SU-DHL-6 (cell line): Measurements from ENCODE around the gene EDA.

Source experiments
- H2AFZ ChIP-seq: fragments of 200-600 bp; sonication (generic); 2 replicates; pipeline ENCODE4 v1.6.1; 2014; ENCODE audit warnings: low read depth, mild to moderate bottlenecking, moderate library complexity, mixed read lengths, antibody characterized with exemption, low read length; ENCODE audit not compliant: severe bottlenecking
- H3F3A ChIP-seq: fragments of 200-600 bp; shearing (Covaris generic); 2 replicates; pipeline ENCODE4 v1.6.0; 2016; ENCODE audit warnings: antibody characterized with exemption, mild to moderate bottlenecking; ENCODE audit not compliant: insufficient read depth
- H3K27ac ChIP-seq: fragments of 200-600 bp; sonication (generic); 2 replicates; pipeline ENCODE4 v1.5.1; 2016; ENCODE audit warnings: low read depth, mild to moderate bottlenecking, low read length, moderate library complexity, mixed read lengths
- H3K27me3 ChIP-seq: fragments of 200-600 bp; sonication (generic), shearing (Covaris generic); 2 replicates; pipeline ENCODE4 v1.6.0; 2014; ENCODE audit warnings: mild to moderate bottlenecking, low read length
- H3K36me3 ChIP-seq: fragments of 200-600 bp; sonication (generic); 2 replicates; pipeline ENCODE4 v1.6.1; 2014; ENCODE audit warnings: mild to moderate bottlenecking, low read length, mixed read lengths
- H3K4me2 ChIP-seq: fragments of 300-600, 200-600 bp; shearing (Covaris generic), sonication (generic); 2 replicates; pipeline ENCODE4 v1.6.0; 2014; ENCODE audit warnings: low read length, low read depth, mild to moderate bottlenecking; ENCODE audit not compliant: poor library complexity, severe bottlenecking
- H3K4me3 ChIP-seq: fragments of 200-600 bp; sonication (generic); 2 replicates; pipeline ENCODE4 v1.5.1; 2014; ENCODE audit warnings: antibody characterized with exemption, low read length, mild to moderate bottlenecking, mixed read lengths; ENCODE audit not compliant: insufficient read depth, poor library complexity, severe bottlenecking
- H3K79me2 ChIP-seq: fragments of 200-600 bp; sonication (generic); 2 replicates; pipeline ENCODE4 v1.6.1; 2014; ENCODE audit warnings: mild to moderate bottlenecking, low read length, moderate library complexity; ENCODE audit not compliant: insufficient read depth
- H3K9ac ChIP-seq: fragments of 200-600 bp; sonication (generic); 2 replicates; pipeline ENCODE4 v1.7.0; 2014; ENCODE audit warnings: mild to moderate bottlenecking, low read length
- H3K9me2 ChIP-seq: fragments of 200-600 bp; sonication (generic); replicated peaks from 2 replicates; pipeline ENCODE4 v1.6.1; 2014; ENCODE audit warnings: low read length; ENCODE audit not compliant: insufficient read depth
- H3K9me3 ChIP-seq: fragments of 200-600 bp; sonication (generic); 2 replicates; pipeline ENCODE4 v1.6.1; 2014; ENCODE audit warnings: low read length, mixed read lengths; ENCODE audit not compliant: insufficient read depth
- H4K20me1 ChIP-seq: fragments of 200-600 bp; sonication (generic); 2 replicates; pipeline ENCODE4 v1.6.1; 2014; ENCODE audit warnings: low read depth, mild to moderate bottlenecking, antibody characterized with exemption, low read length, moderate library complexity, mixed read lengths
- EZH2phosphoT487 ChIP-seq: fragments of 200-600 bp; sonication (generic), shearing (Covaris generic); conservative IDR thresholded peaks from 2 replicates; pipeline ENCODE4 v1.6.1; 2018; ENCODE audit warnings: mild to moderate bottlenecking, antibody characterized with exemption, low read length, moderate library complexity, mixed read lengths
- TF ChIP-seq, protein P1 (sequence below): fragments of 200-600 bp; sonication (generic); IDR thresholded peaks from one replicate; pipeline ENCODE4 v1.5.1; 2017; ENCODE audit warnings: antibody characterized with exemption, mild to moderate bottlenecking, low read length, moderate library complexity; ENCODE audit not compliant: insufficient read depth, poor library complexity, severe bottlenecking

Gene EDA

DNA sequence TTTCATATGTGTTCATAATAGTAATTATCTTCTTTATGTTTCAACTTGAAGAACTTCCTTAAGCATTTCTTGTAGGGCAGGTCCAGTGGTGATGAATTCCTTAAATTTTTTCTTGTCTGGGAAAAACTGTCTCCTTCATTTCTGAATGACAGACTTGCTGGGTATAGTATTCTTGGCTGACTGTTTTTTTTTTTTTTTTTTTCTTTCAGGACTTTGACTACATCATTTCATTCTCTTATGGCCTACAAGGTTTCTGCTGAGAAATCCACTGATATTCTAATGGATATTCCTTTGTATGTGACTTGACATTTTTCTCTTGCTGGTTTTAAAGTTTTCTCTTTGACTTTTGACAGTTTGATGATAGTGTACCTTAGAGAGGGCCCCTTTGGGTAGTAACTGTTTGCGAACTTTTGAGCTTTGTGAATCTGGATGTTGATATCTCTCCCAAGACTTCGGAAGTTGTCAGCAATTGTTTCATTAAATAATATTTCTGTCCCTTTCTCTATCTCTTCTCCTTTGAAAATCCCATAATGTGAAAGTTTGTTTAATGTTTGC is 54.2 kb downstream of the EDA start:
- Histone ChIP-seq H4K20me1 (no peaks in the 10 kb centered on the region), H3K79me2 (no peaks in the 10 kb centered on the region), H3K9me3 (no peaks in the 10 kb centered on the region), H3K36me3 (no peaks in the 10 kb centered on the region), H2AFZ (no peak overlapping the region), H3K27ac (no peak overlapping the region), H3F3A (no peaks in the 10 kb centered on the region), H3K4me2 (no peak overlapping the region), H3K4me3 (no peak overlapping the region), H3K27me3 (no peaks in the 10 kb centered on the region), H3K9ac (no peak overlapping the region), H3K9me2 (no peaks in the 10 kb centered on the region)
- TF ChIP-seq EZH2phosphoT487, result no peak
- TF ChIP-seq, protein P1, sequence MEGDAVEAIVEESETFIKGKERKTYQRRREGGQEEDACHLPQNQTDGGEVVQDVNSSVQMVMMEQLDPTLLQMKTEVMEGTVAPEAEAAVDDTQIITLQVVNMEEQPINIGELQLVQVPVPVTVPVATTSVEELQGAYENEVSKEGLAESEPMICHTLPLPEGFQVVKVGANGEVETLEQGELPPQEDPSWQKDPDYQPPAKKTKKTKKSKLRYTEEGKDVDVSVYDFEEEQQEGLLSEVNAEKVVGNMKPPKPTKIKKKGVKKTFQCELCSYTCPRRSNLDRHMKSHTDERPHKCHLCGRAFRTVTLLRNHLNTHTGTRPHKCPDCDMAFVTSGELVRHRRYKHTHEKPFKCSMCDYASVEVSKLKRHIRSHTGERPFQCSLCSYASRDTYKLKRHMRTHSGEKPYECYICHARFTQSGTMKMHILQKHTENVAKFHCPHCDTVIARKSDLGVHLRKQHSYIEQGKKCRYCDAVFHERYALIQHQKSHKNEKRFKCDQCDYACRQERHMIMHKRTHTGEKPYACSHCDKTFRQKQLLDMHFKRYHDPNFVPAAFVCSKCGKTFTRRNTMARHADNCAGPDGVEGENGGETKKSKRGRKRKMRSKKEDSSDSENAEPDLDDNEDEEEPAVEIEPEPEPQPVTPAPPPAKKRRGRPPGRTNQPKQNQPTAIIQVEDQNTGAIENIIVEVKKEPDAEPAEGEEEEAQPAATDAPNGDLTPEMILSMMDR, result no peak

GRCh38 chrX:69674891-69675290 is 59.0 kb downstream of the EDA start:
- H3K36me3 ChIP-seq, result no peaks in the 10 kb centered on the region
- no peak overlapping the region for H3K9ac ChIP-seq
- no peak overlapping the region for H3K4me3 ChIP-seq
- no peak overlapping the region for H3K27ac ChIP-seq
- H3F3A ChIP-seq, result no peaks in the 10 kb centered on the region
- no peaks in the 10 kb centered on the region for H3K79me2 ChIP-seq
- H3K4me2 ChIP-seq, result no peak overlapping the region
- no peak overlapping the region for H2AFZ ChIP-seq
- no peaks in the 10 kb centered on the region for H3K9me2 ChIP-seq
- TF ChIP-seq, protein P1, result no peak
- no peak for TF ChIP-seq EZH2phosphoT487
- H4K20me1 ChIP-seq, result no peaks in the 10 kb centered on the region
- no peaks in the 10 kb centered on the region for H3K27me3 ChIP-seq
- no peaks in the 10 kb centered on the region for H3K9me3 ChIP-seq

DNA sequence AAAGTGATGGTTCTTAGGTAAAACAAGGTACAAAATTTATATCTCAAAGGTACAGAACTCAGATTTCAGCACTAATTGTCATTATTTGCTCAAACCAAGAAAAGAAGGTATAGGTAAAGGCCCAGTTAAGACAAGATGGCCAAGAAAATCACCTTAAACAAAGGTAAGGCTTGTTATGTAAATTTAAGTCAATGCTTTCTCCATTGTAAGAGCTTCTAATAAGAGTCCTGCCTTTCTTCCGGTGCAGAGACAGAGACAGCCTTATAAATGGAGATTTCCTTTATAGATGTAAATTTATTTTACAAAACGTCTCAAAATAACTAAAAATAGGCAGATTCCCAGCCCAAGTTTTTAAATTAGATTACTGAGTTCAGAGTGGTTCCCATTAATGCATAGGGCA is 89.9 kb downstream of the EDA start:
- H3K9me3 ChIP-seq, result no peaks in the 10 kb centered on the region
- no peak overlapping the region for H2AFZ ChIP-seq
- no peak overlapping the region for H3K9ac ChIP-seq
- no peak overlapping the region for H3K27ac ChIP-seq
- no peaks in the 10 kb centered on the region for H3K79me2 ChIP-seq
- no peaks in the 10 kb centered on the region for H3K36me3 ChIP-seq
- no peaks in the 10 kb centered on the region for H3F3A ChIP-seq
- H3K4me3 ChIP-seq, result no peak overlapping the region
- no peak overlapping the region for H3K4me2 ChIP-seq
- H3K27me3 ChIP-seq, result no peaks in the 10 kb centered on the region
- H4K20me1 ChIP-seq, result no peaks in the 10 kb centered on the region
- TF ChIP-seq, protein P1, result no peak
- TF ChIP-seq EZH2phosphoT487, result no peak
- H3K9me2 ChIP-seq, result no peaks in the 10 kb centered on the region

- Histone ChIP-seq H2AFZ (no peak overlapping the region), H4K20me1 (no peaks in the 10 kb centered on the region), H3K36me3 (no peaks in the 10 kb centered on the region), H3K9ac (no peak overlapping the region), H3K79me2 (no peaks in the 10 kb centered on the region), H3K9me3 (no peaks in the 10 kb centered on the region), H3K4me2 (no peak overlapping the region), H3K27me3 (no peaks in the 10 kb centered on the region), H3F3A (no peaks in the 10 kb centered on the region), H3K4me3 (no peak overlapping the region), H3K27ac (no peak overlapping the region), H3K9me2 (no peaks in the 10 kb centered on the region)
- TF ChIP-seq, protein P1, result no peak
- no peak for TF ChIP-seq EZH2phosphoT487
Measured at GRCh38 chrX:69718102-69718501, 102.2 kb downstream of the EDA start.
